ENCODE measurements around the gene TBX18. TPM values are rescaled to one million over a fixed set of nuclear protein-coding genes. Genes with fewer than 3 reads are reported as not detected.

TBX18 gene
- total and polyA plus RNA-seq, 9 of the 15 experiments (the other 6 are each of a cell fraction or from before 2014, with no cell fraction given) = 4.0 to 36.1 (median 20.7) TPM

GRCh38 chr6:84774157-84774984, 10.0 kb upstream of the TBX18 start (continued):
- TF ChIP-seq ZBTB40 (IDR thresholded peaks at IDR 0.05) (0 out of 2 replicates have a peak, but pooled peaks have one; percentile 39), ZBTB40 (CRISPR knock-in tag; IDR thresholded peaks at IDR 0.05) (no peak), THRB (CRISPR knock-in tag; conservative IDR thresholded peaks at IDR 0.05) (no peak), THAP12 (CRISPR knock-in tag; IDR thresholded peaks at IDR 0.05) (no peak), RBFOX2 (IDR thresholded peaks at IDR 0.05; ENCODE audit: low read depth, low read length) (peak; percentile 44), RHOXF2B (CRISPR knock-in tag; conservative IDR thresholded peaks at IDR 0.05) (no peak)
- TF ChIP-seq, protein P1, sequence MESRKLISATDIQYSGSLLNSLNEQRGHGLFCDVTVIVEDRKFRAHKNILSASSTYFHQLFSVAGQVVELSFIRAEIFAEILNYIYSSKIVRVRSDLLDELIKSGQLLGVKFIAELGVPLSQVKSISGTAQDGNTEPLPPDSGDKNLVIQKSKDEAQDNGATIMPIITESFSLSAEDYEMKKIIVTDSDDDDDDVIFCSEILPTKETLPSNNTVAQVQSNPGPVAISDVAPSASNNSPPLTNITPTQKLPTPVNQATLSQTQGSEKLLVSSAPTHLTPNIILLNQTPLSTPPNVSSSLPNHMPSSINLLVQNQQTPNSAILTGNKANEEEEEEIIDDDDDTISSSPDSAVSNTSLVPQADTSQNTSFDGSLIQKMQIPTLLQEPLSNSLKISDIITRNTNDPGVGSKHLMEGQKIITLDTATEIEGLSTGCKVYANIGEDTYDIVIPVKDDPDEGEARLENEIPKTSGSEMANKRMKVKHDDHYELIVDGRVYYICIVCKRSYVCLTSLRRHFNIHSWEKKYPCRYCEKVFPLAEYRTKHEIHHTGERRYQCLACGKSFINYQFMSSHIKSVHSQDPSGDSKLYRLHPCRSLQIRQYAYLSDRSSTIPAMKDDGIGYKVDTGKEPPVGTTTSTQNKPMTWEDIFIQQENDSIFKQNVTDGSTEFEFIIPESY (CRISPR knock-in tag; IDR thresholded peaks at IDR 0.05) = peak; percentile 52; the same call in 1 of the 2 replicates
